ENCODE measurements around the gene FBN1.

FBN1 gene

DNA sequence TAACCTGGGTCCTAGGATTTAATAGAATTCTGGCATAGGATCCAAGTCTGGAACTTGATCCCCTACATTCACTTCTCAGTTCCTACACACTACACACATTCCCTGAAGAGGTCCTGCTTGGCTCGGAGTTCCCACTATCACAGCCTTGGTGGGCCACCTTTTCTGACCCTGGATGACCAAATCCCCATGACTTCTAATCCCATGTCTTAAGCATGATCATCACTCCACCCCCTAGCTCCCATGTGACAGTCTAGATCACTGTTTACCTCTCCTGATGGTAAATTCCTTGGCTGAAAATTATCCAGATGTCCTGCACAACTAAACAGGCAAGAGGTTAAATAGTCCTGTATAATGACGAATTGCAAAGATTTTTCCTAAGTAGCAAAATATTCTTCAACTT is 274.0 kb downstream of the FBN1 start:
- H3K9me3 ChIP-seq (replicated peaks in 1 of 2; ENCODE audit: control insufficient read depth in 2 of 2, insufficient read depth in 1 of 2, low read depth in 1 of 2, low read length in 2 of 2): no peaks in the 10 kb centered on the region
- H3K18ac ChIP-seq (ENCODE audit: low read length): no peak overlapping the region
- H2BK15ac ChIP-seq (ENCODE audit: low read length): no peak overlapping the region
- H3K4me2 ChIP-seq (ENCODE audit: insufficient read depth, low read length, poor library complexity, severe bottlenecking): no peak overlapping the region
- H3K27me3 ChIP-seq (ENCODE audit: control insufficient read depth in 3 of 3, insufficient read depth in 3 of 3, low read depth in 1 of 3, low read length in 3 of 3): peaks cover 0 to 8% (median 0%) of the 10 kb centered on the region in 3 experiments
- H2AFZ ChIP-seq (ENCODE audit: low read length): no peak overlapping the region
- no peak overlapping the region for H3K4ac ChIP-seq (ENCODE audit: low read length)
- no peak overlapping the region for H2BK120ac ChIP-seq (ENCODE audit: low read depth, low read length)
- no peak for DNase-seq (ENCODE audit: low spot score)
- H3K4me1 ChIP-seq (ENCODE audit: control insufficient read depth in 2 of 2, insufficient read depth in 1 of 2, low read depth in 1 of 2, low read length in 2 of 2): peaks cover 0 to 2% of the 10 kb centered on the region in 2 donors
- no peak overlapping the region for H3K9ac ChIP-seq (ENCODE audit: low read depth, low read length, poor library complexity)
- no peak overlapping the region for H2AK5ac ChIP-seq (ENCODE audit: low read depth, low read length)
- H4K91ac ChIP-seq (ENCODE audit: low read depth, low read length, poor library complexity): no peak overlapping the region
- no peak overlapping the region for H2BK12ac ChIP-seq (ENCODE audit: low read length)
- H3K27ac ChIP-seq (replicated peaks; ENCODE audit: low read length): no peak overlapping the region
- H3K36me3 ChIP-seq (replicated peaks in 1 of 2; ENCODE audit: control insufficient read depth in 2 of 2, insufficient read depth in 2 of 2, low read length in 2 of 2): no peaks in the 10 kb centered on the region
- no peak overlapping the region for H3K23ac ChIP-seq (ENCODE audit: low read depth, low read length, poor library complexity)
- no peak overlapping the region for H3K14ac ChIP-seq (ENCODE audit: low read length)
- no CpG with 5 or more reads among the region's 2 CpGs for whole genome bisulfite sequencing, 2 donors (ENCODE audit: extremely low coverage in 2 of 2, insufficient read length in 2 of 2, insufficient replicate concordance in 1 of 2)
- H3K79me1 ChIP-seq (ENCODE audit: low read depth, low read length): no peaks in the 10 kb centered on the region
- H2BK5ac ChIP-seq (ENCODE audit: low read length): no peak overlapping the region
- H3K4me3 ChIP-seq (ENCODE audit: low read length in 2 of 2): no peak overlapping the region
- H4K8ac ChIP-seq (ENCODE audit: low read depth, low read length): no peak overlapping the region

DNA sequence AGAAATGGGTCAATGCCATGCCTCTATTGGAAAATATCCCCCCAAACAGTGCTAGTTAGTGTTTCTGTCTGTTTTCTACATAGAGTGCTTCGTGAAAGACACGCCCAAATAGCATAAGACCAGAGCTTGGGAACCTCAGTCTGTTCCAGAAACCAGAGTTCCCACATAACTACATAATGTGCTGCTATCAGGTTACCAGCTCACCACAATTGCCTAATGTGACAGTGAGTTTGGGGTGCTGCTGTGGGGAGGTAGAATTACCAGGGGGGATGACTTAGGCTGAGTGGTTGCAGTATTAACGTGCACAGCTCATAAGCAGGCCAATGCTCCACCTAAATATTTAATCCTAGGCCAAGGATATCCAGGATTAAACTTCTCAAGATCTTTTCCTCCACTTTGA is 275.0 kb downstream of the FBN1 start:
- no peak overlapping the region for H3K18ac ChIP-seq (ENCODE audit: low read length)
- H2AK5ac ChIP-seq (ENCODE audit: low read depth, low read length): no peak overlapping the region
- H3K36me3 ChIP-seq (replicated peaks in 1 of 2; ENCODE audit: control insufficient read depth in 2 of 2, insufficient read depth in 2 of 2, low read length in 2 of 2): no peaks in the 10 kb centered on the region
- H3K79me1 ChIP-seq (ENCODE audit: low read depth, low read length): no peaks in the 10 kb centered on the region
- H3K14ac ChIP-seq (ENCODE audit: low read length): no peak overlapping the region
- no peak overlapping the region for H3K4ac ChIP-seq (ENCODE audit: low read length)
- H3K9ac ChIP-seq (ENCODE audit: low read depth, low read length, poor library complexity): no peak overlapping the region
- WGBS, 2 donors (ENCODE audit: extremely low coverage in 2 of 2, insufficient read length in 2 of 2, insufficient replicate concordance in 1 of 2): no CpG with 5 or more reads among the region's 3 CpGs
- H4K91ac ChIP-seq (ENCODE audit: low read depth, low read length, poor library complexity): no peak overlapping the region
- DNase-seq (ENCODE audit: low spot score): no peak
- H3K27me3 ChIP-seq (ENCODE audit: control insufficient read depth in 3 of 3, insufficient read depth in 3 of 3, low read depth in 1 of 3, low read length in 3 of 3): peaks cover 0 to 8% (median 0%) of the 10 kb centered on the region in 3 experiments
- H2BK15ac ChIP-seq (ENCODE audit: low read length): no peak overlapping the region
- no peak overlapping the region for H2BK5ac ChIP-seq (ENCODE audit: low read length)
- no peak overlapping the region for H3K4me3 ChIP-seq (ENCODE audit: low read length in 2 of 2)
- no peak overlapping the region for H2AFZ ChIP-seq (ENCODE audit: low read length)
- no peak overlapping the region for H2BK12ac ChIP-seq (ENCODE audit: low read length)
- no peak overlapping the region for H3K4me2 ChIP-seq (ENCODE audit: insufficient read depth, low read length, poor library complexity, severe bottlenecking)
- no peaks in the 10 kb centered on the region for H3K9me3 ChIP-seq (replicated peaks in 1 of 2; ENCODE audit: control insufficient read depth in 2 of 2, insufficient read depth in 1 of 2, low read depth in 1 of 2, low read length in 2 of 2)
- H4K8ac ChIP-seq (ENCODE audit: low read depth, low read length): no peak overlapping the region
- H3K4me1 ChIP-seq (ENCODE audit: control insufficient read depth in 2 of 2, insufficient read depth in 1 of 2, low read depth in 1 of 2, low read length in 2 of 2): peaks cover 0 to 2% of the 10 kb centered on the region in 2 donors
- H3K23ac ChIP-seq (ENCODE audit: low read depth, low read length, poor library complexity): no peak overlapping the region
- no peak overlapping the region for H2BK120ac ChIP-seq (ENCODE audit: low read depth, low read length)
- no peak overlapping the region for H3K27ac ChIP-seq (replicated peaks; ENCODE audit: low read length)

DNA sequence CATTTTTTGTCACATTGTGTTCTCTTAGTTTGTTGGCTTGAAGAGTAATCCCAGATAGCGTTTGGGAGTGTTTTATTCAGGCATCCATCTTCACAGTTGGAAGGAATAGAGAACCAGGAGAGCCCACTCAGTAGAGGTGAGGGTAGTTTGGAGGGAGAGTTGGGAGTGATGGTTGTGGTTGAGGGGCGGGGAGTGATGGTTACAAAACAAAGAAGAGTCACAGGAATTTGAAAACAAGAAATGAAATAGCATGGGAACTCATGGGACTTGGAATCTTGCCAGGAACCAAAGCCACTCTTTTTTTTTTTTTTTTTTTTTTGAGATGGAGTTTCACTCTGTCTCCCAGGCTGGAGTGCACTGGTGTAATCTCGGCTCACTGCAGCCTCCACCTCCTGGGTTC is 278.0 kb downstream of the FBN1 start:
- Histone ChIP-seq H4K91ac (ENCODE audit: low read depth, low read length, poor library complexity) (no peak overlapping the region), H2BK15ac (ENCODE audit: low read length) (no peak overlapping the region), H3K9ac (ENCODE audit: low read depth, low read length, poor library complexity) (no peak overlapping the region), H3K4me2 (ENCODE audit: insufficient read depth, low read length, poor library complexity, severe bottlenecking) (no peak overlapping the region), H3K23ac (ENCODE audit: low read depth, low read length, poor library complexity) (no peak overlapping the region), H2BK5ac (ENCODE audit: low read length) (no peak overlapping the region), H3K36me3 (replicated peaks in 1 of 2; ENCODE audit: control insufficient read depth in 2 of 2, insufficient read depth in 2 of 2, low read length in 2 of 2) (no peaks in the 10 kb centered on the region), H3K4ac (ENCODE audit: low read length) (no peak overlapping the region), H3K27me3 (ENCODE audit: control insufficient read depth in 3 of 3, insufficient read depth in 3 of 3, low read depth in 1 of 3, low read length in 3 of 3) (no peaks in the 10 kb centered on the region), H3K27ac (replicated peaks; ENCODE audit: low read length) (no peak overlapping the region), H2AFZ (ENCODE audit: low read length) (no peak overlapping the region), H2BK12ac (ENCODE audit: low read length) (no peak overlapping the region), H2AK5ac (ENCODE audit: low read depth, low read length) (no peak overlapping the region), H4K8ac (ENCODE audit: low read depth, low read length) (no peak overlapping the region), H3K4me1 (ENCODE audit: control insufficient read depth in 2 of 2, insufficient read depth in 1 of 2, low read depth in 1 of 2, low read length in 2 of 2) (peaks cover 0 to 2% of the 10 kb centered on the region in 2 donors), H3K18ac (ENCODE audit: low read length) (no peak overlapping the region), H3K14ac (ENCODE audit: low read length) (no peak overlapping the region), H3K9me3 (replicated peaks in 1 of 2; ENCODE audit: control insufficient read depth in 2 of 2, insufficient read depth in 1 of 2, low read depth in 1 of 2, low read length in 2 of 2) (peaks cover 0 to 2% of the 10 kb centered on the region in 2 donors), H3K79me1 (ENCODE audit: low read depth, low read length) (no peaks in the 10 kb centered on the region), H3K4me3 (ENCODE audit: low read length in 2 of 2) (no peak overlapping the region), H2BK120ac (ENCODE audit: low read depth, low read length) (no peak overlapping the region)
- WGBS, 2 donors (ENCODE audit: extremely low coverage in 2 of 2, insufficient read length in 2 of 2, insufficient replicate concordance in 1 of 2): 100% methylated on average over 1 of the region's 3 CpGs
- DNase-seq (ENCODE audit: low spot score): no peak

DNA sequence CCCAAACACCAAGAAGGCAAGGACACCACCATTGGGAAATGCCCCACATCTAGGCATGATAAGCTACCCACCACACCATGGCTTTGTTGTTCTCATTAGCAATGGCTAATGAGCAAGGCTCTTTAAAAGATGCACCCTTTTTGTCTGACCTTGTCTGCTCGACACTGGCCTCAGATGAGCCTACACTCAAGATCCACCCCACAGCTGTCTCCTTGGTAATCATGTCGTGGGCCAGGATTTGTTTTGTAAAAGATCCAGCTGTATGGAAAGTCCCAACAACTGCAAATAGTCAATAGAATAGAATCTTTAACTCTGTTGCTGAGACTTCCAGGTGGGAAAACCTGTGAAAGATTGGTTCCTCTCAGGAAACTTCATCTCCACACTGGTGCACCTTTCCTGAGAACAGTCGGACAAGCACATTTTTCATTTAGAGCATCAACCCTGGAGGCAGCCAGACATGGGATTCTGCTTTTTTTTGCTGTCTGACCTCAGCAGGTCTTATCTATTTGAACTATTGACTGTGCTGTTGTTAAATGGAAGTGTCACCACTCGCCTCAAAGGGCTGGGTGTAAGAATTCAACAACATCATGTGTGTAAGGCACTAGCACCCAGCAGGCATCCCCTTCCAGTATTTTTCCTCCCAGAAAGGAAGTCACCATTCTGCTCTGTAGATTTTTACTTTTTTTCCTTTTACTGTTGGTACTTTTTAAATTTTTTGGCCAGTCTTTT is 278.8 kb downstream of the FBN1 start:
- no peak overlapping the region for H2BK120ac ChIP-seq (ENCODE audit: low read depth, low read length)
- H3K79me1 ChIP-seq (ENCODE audit: low read depth, low read length): no peaks in the 10 kb centered on the region
- no peak overlapping the region for H2AFZ ChIP-seq (ENCODE audit: low read length)
- H3K27me3 ChIP-seq (ENCODE audit: control insufficient read depth in 3 of 3, insufficient read depth in 3 of 3, low read depth in 1 of 3, low read length in 3 of 3): no peaks in the 10 kb centered on the region
- H2BK15ac ChIP-seq (ENCODE audit: low read length): no peak overlapping the region
- no peak overlapping the region for H3K23ac ChIP-seq (ENCODE audit: low read depth, low read length, poor library complexity)
- H3K9me3 ChIP-seq (replicated peaks in 1 of 2; ENCODE audit: control insufficient read depth in 2 of 2, insufficient read depth in 1 of 2, low read depth in 1 of 2, low read length in 2 of 2): peaks cover 0 to 2% of the 10 kb centered on the region in 2 donors
- H4K8ac ChIP-seq (ENCODE audit: low read depth, low read length): no peak overlapping the region
- no peak overlapping the region for H2BK5ac ChIP-seq (ENCODE audit: low read length)
- no peak for DNase-seq (ENCODE audit: low spot score)
- no peak overlapping the region for H3K27ac ChIP-seq (replicated peaks; ENCODE audit: low read length)
- H3K14ac ChIP-seq (ENCODE audit: low read length): no peak overlapping the region
- peaks cover 0 to 2% of the 10 kb centered on the region in 2 donors for H3K4me1 ChIP-seq (ENCODE audit: control insufficient read depth in 2 of 2, insufficient read depth in 1 of 2, low read depth in 1 of 2, low read length in 2 of 2)
- no peak overlapping the region for H3K18ac ChIP-seq (ENCODE audit: low read length)
- H3K4ac ChIP-seq (ENCODE audit: low read length): no peak overlapping the region
- no peak overlapping the region for H3K4me3 ChIP-seq (ENCODE audit: low read length in 2 of 2)
- WGBS, 2 donors (ENCODE audit: extremely low coverage in 2 of 2, insufficient read length in 2 of 2, insufficient replicate concordance in 1 of 2): no CpG with 5 or more reads among the region's 4 CpGs
- H3K36me3 ChIP-seq (replicated peaks in 1 of 2; ENCODE audit: control insufficient read depth in 2 of 2, insufficient read depth in 2 of 2, low read length in 2 of 2): no peaks in the 10 kb centered on the region
- no peak overlapping the region for H2BK12ac ChIP-seq (ENCODE audit: low read length)
- no peak overlapping the region for H2AK5ac ChIP-seq (ENCODE audit: low read depth, low read length)
- no peak overlapping the region for H3K9ac ChIP-seq (ENCODE audit: low read depth, low read length, poor library complexity)
- H3K4me2 ChIP-seq (ENCODE audit: insufficient read depth, low read length, poor library complexity, severe bottlenecking): no peak overlapping the region
- no peak overlapping the region for H4K91ac ChIP-seq (ENCODE audit: low read depth, low read length, poor library complexity)
